GM21528 (cell line): ENCODE data around the gene PPP6C.
"Not testable (repeated sequence)": the region's sequence is repeated elsewhere in the genome, so short reads cannot be mapped to it uniquely, and the experiment has no call there.

ENCODE experiments used
- ATAC-seq: cut with Tn5 transposase; IDR thresholded peaks from one replicate; pipeline ENCODE4 v1.9.1; 2021; ENCODE audit warnings: mild to moderate bottlenecking, moderate library complexity; ENCODE audit not compliant: unreplicated experiment, low FRiP score

PPP6C gene

DNA sequence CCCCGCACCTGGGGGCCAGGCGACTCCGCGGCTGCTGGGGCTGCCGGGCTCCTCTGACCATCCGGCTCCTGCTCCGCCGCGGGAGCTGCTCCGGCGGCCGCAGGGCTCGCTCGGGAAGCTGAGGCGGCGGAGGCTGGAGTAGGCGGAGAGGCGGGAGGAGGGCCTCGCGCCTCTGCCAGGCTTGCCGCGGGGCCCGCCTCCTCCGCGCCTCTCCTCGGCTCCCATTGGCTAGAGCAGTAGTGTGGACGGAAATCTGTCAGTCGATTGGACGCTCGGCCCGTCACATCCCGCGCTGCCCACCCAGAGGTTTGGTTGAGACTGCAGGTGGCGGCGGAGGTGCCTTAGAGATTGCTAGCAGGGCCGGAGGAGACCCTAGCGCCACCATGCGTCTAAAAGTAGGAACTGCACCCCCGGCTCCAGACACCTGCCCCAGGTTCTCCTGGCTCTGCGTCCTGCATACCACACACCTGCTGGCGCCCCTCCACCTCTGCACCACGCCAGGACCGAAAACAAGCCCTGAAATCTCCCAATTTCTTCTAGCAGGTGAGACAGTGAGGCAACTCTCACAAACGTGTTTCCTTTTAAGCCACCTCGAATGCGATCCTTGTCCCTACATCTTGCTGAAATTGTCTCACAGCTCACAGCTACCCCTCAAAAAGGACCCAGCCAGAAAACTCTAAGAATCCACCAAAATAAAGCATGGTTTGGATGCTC is 46.1 kb downstream of the PPP6C start, which contains the start of gene SCAI:
Gene SCAI, minus strand, starts transcription at position 152 of the 714 bp plus-strand sequence. Its CDS starts 91 bp downstream, at position 61.
- ATAC-seq = peak; percentile 98

DNA sequence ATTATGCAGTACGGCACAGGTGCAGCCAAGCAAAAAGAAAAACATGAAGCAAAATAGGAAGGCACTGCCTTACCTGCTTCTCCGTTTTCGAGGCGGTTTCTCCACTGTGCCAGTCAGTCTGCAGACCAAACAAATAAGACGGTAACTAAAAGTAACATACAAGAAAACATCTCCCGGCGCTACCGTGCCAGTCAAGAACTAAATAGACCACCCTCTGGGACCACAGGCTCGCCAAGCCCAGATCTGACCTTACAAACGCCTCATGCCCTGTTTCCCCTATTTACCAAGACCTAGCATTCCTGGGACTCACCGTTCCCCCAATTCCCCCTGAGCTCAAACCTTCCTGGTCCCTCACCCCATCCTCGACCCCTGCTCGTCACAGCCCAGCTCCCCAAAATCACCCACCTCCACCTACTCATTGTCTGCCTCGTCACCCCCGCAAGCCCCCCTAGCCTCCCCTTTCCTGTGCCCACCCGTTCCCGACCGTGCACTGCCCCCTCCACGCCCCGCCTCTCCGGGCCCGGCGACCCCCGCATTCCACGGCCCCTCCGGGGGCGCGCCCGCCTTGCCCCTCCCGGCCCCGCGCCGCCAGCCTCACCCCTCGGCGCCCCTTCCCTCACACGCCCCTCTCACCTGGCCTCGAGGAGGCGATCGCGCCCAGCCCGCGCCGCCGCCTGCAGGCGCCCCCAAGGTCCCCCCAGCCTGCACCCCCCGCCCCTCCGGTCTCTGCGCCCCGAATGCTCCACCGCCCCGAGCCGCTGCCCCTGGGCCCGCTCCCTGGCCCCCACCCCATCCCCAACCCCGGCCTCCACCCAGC is 46.8 kb downstream of the PPP6C start:
- ATAC-seq = no peak

DNA sequence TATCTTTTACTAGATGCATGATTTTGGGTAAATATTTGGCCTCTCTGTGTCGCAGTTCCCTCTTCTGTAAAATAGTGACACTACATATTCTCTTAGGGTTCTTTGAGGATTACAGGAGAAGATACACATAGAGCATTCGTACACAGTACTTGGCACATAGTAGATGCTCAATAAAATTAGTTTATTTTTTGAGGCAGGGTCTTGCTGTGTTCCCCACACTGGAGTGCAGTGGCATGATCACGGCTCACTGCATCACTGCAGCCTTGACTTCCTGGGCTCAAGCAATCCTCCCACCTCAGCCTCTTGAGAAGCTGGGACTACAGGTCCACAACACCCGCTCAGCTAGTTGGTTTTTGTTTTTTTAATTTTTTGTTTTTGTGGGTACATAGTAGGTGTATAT is 47.9 kb downstream of the PPP6C start:
- no peak for ATAC-seq

- ATAC-seq = no peak
Observed at GRCh38 chr9:125141251-125141650, 48.4 kb downstream of the PPP6C start.

- ATAC-seq = no peak
Observed at GRCh38 chr9:125140576-125140975, 49.0 kb downstream of the PPP6C start.

DNA sequence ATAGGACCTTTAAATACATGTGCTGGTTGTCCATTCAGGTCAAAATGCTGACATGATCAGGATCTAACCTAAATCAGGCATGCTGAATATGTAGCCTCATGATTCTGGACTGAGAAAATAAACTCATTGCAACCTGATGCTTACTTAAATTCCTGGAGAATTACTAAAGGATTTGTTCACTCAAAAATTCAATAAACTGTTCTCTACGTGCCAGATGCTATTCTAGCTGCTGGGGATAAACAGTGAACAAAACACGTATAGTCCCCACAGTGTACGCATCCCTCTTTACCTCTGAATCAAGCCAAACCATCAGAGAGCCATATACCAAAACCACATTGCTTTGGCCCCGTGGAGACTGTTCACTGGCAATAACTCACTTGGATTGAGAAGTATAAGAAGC is 52.4 kb downstream of the PPP6C start:
- ATAC-seq = no peak

DNA sequence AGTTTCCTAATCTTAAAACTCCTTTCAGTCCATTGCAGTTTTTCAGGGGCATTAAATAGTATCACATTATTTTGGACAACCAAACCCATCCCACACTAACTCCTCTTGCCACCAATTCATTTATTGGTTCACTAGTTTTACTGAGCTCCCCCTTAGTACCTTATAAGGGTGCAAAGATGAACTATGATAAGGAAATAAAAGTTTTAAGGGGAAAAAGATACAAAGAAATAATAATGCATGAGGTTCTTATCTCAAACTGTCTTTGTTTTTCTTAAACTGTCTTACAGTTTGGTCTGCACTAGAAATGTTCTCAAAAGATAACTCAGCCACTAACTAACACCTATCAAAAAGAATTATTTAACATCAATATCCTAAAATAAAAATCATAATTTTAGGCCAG is 54.6 kb downstream of the PPP6C start:
- ATAC-seq = no peak

DNA sequence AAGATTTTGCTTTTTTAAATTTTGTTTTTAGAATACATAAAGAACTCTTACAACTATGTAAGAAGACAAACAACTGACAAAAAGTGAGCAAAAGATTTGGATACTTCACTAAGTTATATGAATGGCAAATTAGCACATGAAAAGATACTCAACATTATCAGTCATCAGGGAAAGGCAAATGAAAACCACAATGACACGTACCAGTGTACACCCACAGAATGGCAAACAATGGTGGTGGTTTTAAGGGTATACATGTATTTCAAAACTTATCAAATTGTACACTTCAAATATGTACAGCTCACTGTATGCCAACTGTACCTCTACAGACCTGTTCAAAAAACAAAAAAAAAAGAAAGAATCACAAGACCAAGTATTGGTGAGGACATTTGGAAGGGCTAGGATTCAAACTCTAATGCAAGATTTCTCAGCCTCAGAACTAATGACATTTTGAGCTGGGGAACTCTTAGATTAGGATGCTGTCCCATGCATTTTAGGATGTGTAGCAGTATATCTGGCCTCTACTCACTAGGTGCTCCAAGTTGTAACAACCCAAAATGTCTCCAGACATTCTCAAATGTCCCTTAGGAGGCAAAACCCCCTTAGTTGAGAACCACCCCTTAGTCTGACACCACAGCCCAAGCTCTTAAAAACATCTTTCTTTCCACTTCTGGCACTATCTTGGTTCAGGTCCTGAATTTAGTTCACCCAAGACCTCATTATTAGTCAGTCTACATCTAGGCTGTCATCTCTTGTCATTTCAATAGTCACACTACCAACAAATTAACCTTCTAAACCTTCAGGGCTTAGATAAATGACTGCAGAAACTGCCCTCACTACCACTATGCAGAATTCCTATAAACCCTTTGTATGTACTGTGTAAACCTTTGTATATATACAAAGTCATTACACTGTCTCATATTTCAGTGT is 55.9 kb downstream of the PPP6C start:
- ATAC-seq = no peak

GRCh38 chr9:125131778-125132177 is 57.8 kb downstream of the PPP6C start:
- no peak for ATAC-seq

DNA sequence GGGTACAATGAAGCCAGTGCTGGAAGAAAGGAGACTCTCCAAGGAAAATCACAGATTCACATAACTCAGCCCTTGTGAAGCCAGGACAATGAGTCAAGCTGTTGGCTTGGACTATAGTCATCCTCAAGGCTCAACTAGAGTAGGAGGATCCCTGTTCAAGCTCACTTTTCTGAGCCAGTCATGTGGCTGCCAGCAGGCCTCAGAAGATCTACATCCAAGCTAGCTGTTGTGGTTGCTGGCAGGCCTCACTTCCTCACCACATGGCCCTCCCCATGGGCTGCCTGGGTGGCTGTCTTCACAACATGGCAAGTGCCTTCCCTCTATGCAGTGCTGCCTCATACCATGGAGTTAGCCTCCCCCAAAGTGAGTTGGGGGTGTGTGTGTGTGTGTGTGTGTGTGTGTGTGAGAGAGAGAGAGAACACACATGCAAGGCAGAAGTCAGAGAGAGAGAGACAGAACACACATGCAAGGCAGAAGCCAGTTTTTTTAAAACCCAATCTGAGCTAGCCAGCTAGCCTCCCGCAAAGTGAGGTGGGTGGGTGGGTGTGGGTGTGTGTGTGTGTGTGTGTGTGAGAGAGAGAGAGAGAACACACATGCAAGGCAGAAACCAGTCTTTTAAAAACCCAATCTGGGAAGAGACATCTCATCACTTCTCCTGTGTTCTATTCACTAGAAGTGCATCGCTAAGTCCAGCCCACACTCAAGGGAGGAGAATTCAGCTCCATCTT is 63.4 kb downstream of the PPP6C start:
- ATAC-seq = peak; percentile 89

- no peak for ATAC-seq
Observed at GRCh38 chr9:125125523-125125922, 64.1 kb downstream of the PPP6C start.

DNA sequence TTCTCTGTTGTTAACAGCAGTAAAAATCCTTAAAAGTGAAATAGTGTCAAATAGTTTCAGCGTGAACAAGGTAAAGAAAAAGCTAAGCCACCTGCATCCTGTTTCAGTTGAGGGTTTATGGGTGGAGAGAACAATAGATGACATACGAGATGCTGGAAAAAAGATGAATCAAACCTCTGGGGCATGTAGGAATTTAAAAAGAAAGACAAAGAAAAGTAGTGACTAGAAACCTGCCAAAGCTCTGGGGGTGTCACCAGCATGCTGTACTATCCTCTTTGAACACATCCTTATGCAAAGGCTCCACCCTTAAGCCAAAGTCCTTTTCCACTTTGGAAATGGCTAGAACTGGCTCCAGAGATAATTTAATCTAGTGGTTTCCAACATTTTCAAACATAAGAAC is 68.5 kb downstream of the PPP6C start:
- ATAC-seq = no peak

- ATAC-seq = no peak
Observed at GRCh38 chr9:125119643-125120286, 69.8 kb downstream of the PPP6C start.

- not testable (repeated sequence) for ATAC-seq
Observed at GRCh38 chr9:125118696-125119095, 70.9 kb downstream of the PPP6C start.

GRCh38 chr9:125114503-125114902 is 75.1 kb downstream of the PPP6C start:
- not testable (repeated sequence) for ATAC-seq

DNA sequence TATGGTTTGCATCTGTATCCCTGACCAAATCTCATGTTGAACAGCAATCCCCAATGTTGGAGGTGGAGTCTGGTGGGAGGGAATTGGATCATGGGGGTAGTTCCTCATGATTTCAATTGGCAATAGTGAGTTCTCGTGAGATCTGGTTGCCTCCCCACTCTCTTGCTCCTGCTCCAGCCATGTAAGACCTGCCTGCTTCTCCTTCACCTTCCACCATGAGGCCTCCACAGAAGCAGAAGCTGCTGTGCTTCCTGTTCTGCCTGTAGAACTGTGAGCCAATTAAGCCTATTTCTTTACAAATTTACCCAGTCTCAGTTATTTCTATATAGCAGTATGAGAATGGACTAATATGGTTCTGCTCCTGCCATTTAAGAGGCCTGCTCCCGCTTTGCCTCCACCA is 79.1 kb downstream of the PPP6C start:
- no peak for ATAC-seq

DNA sequence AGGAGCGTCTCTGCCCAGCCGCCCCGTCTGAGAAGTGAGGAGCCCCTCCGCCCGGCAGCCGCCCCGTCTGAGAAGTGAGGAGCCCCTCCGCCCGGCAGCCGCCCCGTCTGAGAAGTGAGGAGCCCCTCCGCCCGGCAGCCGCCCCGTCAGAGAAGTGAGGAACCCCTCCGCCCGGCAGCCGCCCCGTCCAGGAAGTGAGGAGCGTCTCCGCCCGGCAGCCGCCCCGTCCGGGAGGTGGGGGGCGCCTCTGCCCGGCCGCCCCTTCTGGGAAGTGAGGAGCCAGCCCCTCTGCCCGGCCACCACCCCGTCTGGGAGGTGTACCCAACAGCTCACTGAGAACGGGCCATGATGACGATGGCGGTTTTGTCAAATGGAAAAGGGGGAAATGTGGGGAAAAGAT is 81.1 kb downstream of the PPP6C start:
- ATAC-seq = not testable (repeated sequence)

- ATAC-seq = no peak
Observed at GRCh38 chr9:125106285-125106893, 83.2 kb downstream of the PPP6C start.

DNA sequence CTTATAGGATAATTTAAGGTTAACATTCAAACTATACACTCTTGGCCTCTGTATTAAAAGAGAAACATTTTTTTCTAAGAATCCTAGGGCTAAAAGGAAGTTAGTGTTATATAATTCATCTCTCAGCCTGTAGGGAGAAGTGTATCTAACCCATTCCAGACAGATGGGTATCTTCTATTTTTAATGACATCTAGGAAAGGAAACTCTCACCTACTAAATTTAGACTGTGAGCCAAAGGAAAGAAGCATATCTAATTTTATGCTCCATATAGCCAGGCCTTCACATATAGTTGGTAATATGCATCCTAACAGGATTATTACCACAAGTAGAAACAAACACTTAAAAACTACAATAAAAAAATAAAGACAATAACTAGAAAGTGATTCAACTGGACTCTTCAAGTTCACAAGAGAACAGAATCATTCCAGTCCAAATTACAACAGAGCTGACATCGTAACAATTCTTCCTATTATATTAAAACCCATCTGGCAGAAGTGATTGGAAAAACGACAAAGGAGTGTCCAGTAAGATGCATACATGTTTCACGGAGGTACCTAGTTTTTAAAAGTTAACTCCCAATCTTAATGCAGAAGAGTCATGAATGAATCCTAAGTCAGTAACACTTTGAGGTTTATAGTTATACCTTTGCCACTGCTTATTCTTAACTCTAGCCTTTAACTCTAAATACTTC is 85.7 kb downstream of the PPP6C start:
- ATAC-seq = no peak
